Natural killer cell (primary cell): ENCODE data around the gene RAP1GAP. TPM values are rescaled to one million over a fixed set of nuclear protein-coding genes. Genes with fewer than 3 reads are reported as not detected.

Source experiments
- ATAC-seq, 3 donors: fragments of 150-1000 bp in 2 of 3; fragments of 200-7000 bp in 1 of 3; cut with Tn5 transposase; 1 replicate in 1 of 3; 2 replicates in 2 of 3; pipeline ENCODE4 v1.10.0; 2021; ENCODE audit warnings: mild to moderate bottlenecking in 2 of 3, moderate library complexity in 2 of 3
- DNase-seq, 2 donors: peaks; one replicate each; pipeline versions ENCODE4 v3.0.0 to v3.0.0-alpha.2; 2013 to 2021; ENCODE audit warnings: mixed read lengths in 1 of 2
- H3K27ac ChIP-seq: one replicate; pipeline ENCODE4 v1.5.1; 2013; ENCODE audit warnings: mild to moderate bottlenecking, low read length
- H3K27me3 ChIP-seq: one replicate; pipeline ENCODE4 v1.6.1; 2013; ENCODE audit warnings: low read length; ENCODE audit not compliant: control insufficient read depth, insufficient read depth
- H3K36me3 ChIP-seq: one replicate; pipeline ENCODE4 v1.6.1; 2013; ENCODE audit warnings: low read length; ENCODE audit not compliant: control insufficient read depth, insufficient read depth
- H3K4me1 ChIP-seq: one replicate; pipeline ENCODE4 v1.6.1; 2013; ENCODE audit warnings: low read length; ENCODE audit not compliant: control insufficient read depth, insufficient read depth
- H3K4me3 ChIP-seq: one replicate; pipeline ENCODE4 v1.5.1; 2013; ENCODE audit warnings: low read length
- H3K9me3 ChIP-seq: one replicate; pipeline ENCODE4 v1.6.1; 2013; ENCODE audit warnings: low read length; ENCODE audit not compliant: control insufficient read depth, insufficient read depth
- H3K27ac Mint-ChIP-seq, 2 donors: one replicate each; pipeline ENCODE4 v1.8.0; 2022; ENCODE audit warnings: mild to moderate bottlenecking in 2 of 2, mixed read lengths in 2 of 2, moderate library complexity in 1 of 2
- H3K27me3 Mint-ChIP-seq, 2 donors: one replicate each; pipeline ENCODE4 v1.8.0; 2022; ENCODE audit warnings: low read depth in 2 of 2, mixed read lengths in 2 of 2
- H3K36me3 Mint-ChIP-seq: one replicate; pipeline ENCODE4 v1.8.0; 2022; ENCODE audit warnings: mixed read lengths
- H3K4me1 Mint-ChIP-seq, 2 donors: one replicate each; pipeline ENCODE4 v1.8.0; 2022; ENCODE audit warnings: mixed read lengths in 2 of 2
- H3K4me3 Mint-ChIP-seq: one replicate; pipeline ENCODE4 v1.8.0; 2022; ENCODE audit warnings: mild to moderate bottlenecking, moderate library complexity, mixed read lengths
- H3K9me3 Mint-ChIP-seq, 2 donors: one replicate each; pipeline ENCODE4 v1.8.0; 2022; ENCODE audit warnings: mixed read lengths in 2 of 2
- WGBS: methylation state at CpG from one replicate; pipeline ENCODE4 v1.1.7; 2013; ENCODE audit warnings: missing lambda C conversion rate; ENCODE audit not compliant: insufficient coverage; 5-methylcytosine and 5-hydroxymethylcytosine counted together
- intact Hi-C: fragments of 100-400 bp; cut with micrococcal nuclease; formaldehyde crosslinking; loops from one replicate; pipeline ENCODE4 v1.14.2; 2022
- total RNA-seq, 4 donors: library from RNA; stranded (reverse); fragments of 120-200 nt in 1 of 4; gene quantifications; one replicate each; pipeline versions ENCODE4 v1.2.3 to v1.2.4, GENCODE V29; 2013 to 2022
- TF ChIP-seq, protein P1 (sequence below): fragments of 200-600 bp; IDR thresholded peaks from one replicate; pipeline ENCODE4 v1.8.0; 2022; ENCODE audit warnings: antibody characterized with exemption

RAP1GAP gene
- total RNA-seq, 3 donors from 2014 or later (not counting 1 experiment from before 2014, with no cell fraction given) = 0.47 to 1.1 TPM; not detected in 1

DNA sequence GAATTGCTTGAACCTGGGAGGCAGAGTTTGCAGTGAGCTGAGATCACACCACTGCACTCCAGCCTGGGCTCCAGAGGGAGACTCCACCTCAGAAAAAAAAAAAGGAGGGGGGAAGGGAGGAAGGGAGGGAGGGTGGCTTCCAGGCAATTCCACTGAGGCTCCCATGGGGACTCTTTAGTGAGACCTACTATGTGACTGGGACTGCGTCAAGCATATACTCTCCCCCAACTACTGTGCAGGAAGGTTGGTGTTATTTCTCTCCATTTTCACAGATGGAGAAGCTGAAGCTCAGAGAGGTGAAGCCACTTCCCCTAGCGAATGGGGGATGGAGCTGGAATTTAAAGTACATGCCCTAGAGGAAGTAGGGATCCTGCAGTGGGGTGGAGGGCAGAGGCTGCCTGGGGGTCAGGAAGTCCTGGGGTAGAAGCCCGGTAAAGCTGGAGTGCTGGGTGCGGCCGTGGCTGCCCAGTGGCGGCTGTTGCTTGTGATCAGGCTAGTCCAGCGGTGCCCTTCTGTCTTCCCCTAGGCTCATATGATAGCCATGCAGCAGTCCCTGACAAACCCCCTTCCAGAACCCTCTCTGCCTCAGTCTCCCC is 40.3 kb downstream of the RAP1GAP start:
- TF ChIP-seq, protein P1, sequence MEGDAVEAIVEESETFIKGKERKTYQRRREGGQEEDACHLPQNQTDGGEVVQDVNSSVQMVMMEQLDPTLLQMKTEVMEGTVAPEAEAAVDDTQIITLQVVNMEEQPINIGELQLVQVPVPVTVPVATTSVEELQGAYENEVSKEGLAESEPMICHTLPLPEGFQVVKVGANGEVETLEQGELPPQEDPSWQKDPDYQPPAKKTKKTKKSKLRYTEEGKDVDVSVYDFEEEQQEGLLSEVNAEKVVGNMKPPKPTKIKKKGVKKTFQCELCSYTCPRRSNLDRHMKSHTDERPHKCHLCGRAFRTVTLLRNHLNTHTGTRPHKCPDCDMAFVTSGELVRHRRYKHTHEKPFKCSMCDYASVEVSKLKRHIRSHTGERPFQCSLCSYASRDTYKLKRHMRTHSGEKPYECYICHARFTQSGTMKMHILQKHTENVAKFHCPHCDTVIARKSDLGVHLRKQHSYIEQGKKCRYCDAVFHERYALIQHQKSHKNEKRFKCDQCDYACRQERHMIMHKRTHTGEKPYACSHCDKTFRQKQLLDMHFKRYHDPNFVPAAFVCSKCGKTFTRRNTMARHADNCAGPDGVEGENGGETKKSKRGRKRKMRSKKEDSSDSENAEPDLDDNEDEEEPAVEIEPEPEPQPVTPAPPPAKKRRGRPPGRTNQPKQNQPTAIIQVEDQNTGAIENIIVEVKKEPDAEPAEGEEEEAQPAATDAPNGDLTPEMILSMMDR = no peak
- Mint-ChIP-seq H3K36me3 (no peaks in the 10 kb centered on the region), H3K4me1 (no peaks in the 10 kb centered on the region), H3K27ac (no peak overlapping the region), H3K27me3 (peaks cover 0 to 9% of the 10 kb centered on the region in 2 donors), H3K9me3 (no peaks in the 10 kb centered on the region), H3K4me3 (no peak overlapping the region)
- no peak for DNase-seq
- no peak for ATAC-seq
- no peak overlapping the region for H3K4me3 ChIP-seq
- no peaks in the 10 kb centered on the region for H3K36me3 ChIP-seq
- intact Hi-C loops = no loop called here
- 22% methylated on average over 6 of the region's 7 CpGs for WGBS
- no peak overlapping the region for H3K27ac ChIP-seq
- no peaks in the 10 kb centered on the region for H3K9me3 ChIP-seq
- H3K4me1 ChIP-seq = no peaks in the 10 kb centered on the region
- no peaks in the 10 kb centered on the region for H3K27me3 ChIP-seq

GRCh38 chr1:21626921-21627339 is 42.2 kb downstream of the RAP1GAP start:
- Histone ChIP-seq H3K27me3 (peaks cover 7% of the 10 kb centered on the region), H3K36me3 (no peaks in the 10 kb centered on the region), H3K9me3 (no peaks in the 10 kb centered on the region), H3K4me1 (peaks cover 4% of the 10 kb centered on the region), H3K4me3 (no peak overlapping the region), H3K27ac (no peak overlapping the region)
- no peak overlapping the region for H3K27ac Mint-ChIP-seq
- TF ChIP-seq, protein P1 = no peak
- no peak for ATAC-seq
- DNase-seq = no peak
- intact Hi-C loops = no loop called here
- 82% methylated on average over 11 of the region's 11 CpGs for WGBS
- H3K4me3 Mint-ChIP-seq = no peak overlapping the region
- no peaks in the 10 kb centered on the region for H3K36me3 Mint-ChIP-seq
- no peaks in the 10 kb centered on the region for H3K9me3 Mint-ChIP-seq
- H3K27me3 Mint-ChIP-seq = peaks cover 5 to 16% of the 10 kb centered on the region in 2 donors
- no peaks in the 10 kb centered on the region for H3K4me1 Mint-ChIP-seq

DNA sequence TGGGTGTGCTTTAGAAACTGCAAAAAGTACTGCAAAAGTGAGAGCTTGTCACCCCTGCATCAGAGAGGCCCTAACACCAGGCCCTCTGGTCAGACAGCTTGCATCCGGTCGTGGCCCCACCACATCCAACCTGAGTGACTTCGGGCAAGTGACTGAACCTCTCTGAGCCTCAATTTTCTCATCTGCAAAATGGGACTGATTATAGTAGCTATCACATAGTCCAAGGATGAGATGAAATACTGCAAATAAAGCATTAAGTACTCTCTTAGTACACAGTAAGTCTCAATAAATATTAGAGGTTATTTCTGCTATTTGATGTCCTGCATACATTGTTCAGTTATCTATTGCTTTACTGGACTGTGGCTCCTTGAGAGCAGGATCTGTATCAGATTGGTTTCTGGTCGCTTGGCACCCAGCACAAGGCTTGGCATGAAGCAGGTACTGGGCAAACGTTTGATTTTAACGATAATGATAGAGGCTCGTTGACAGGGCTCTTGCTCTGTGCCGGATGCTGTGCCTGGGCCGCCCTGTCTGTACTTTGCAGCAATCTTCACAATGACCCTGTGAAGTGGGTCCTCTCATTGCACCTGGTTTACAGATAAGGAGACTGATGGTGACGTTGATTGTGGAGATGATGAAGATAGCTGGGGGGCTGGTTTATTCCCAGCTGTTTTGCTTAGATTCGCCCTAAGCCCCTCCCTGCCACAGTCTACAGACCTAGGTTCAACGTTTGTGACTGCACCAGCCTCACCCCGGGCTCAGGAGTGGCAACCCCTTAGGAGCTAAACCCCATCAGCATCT is 43.6 kb downstream of the RAP1GAP start:
- DNase-seq (no peak), ATAC-seq (no peak)
- H3K27me3 ChIP-seq = peaks cover 7% of the 10 kb centered on the region
- TF ChIP-seq, protein P1 = no peak
- no peak overlapping the region for H3K4me3 ChIP-seq
- no peak overlapping the region for H3K27ac ChIP-seq
- no peaks in the 10 kb centered on the region for H3K9me3 ChIP-seq
- Mint-ChIP-seq H3K4me3 (no peak overlapping the region), H3K4me1 (no peaks in the 10 kb centered on the region), H3K27ac (no peak overlapping the region), H3K36me3 (no peaks in the 10 kb centered on the region), H3K27me3 (peaks cover 11 to 22% of the 10 kb centered on the region in 2 donors), H3K9me3 (no peaks in the 10 kb centered on the region)
- no peaks in the 10 kb centered on the region for H3K36me3 ChIP-seq
- WGBS = 85% methylated on average over 13 of the region's 13 CpGs
- peaks cover 4% of the 10 kb centered on the region for H3K4me1 ChIP-seq
- intact Hi-C loops = no loop called here
